GM23338 (cell line): ENCODE data around the gene ADAMTS19. TPM values are rescaled to one million over a fixed set of nuclear protein-coding genes. Genes with fewer than 3 reads are reported as not detected.

ENCODE experiments used
- ATAC-seq: fragments of 200-7000 bp; cut with Tn5 transposase; 3 replicates; pipeline ENCODE4 v1.9.1; 2020
- DNase-seq: peaks from one replicate; pipeline ENCODE4 v3.0.0-alpha.2; 2015; ENCODE audit warnings: low spot score
- H2AFZ ChIP-seq: fragments of 200-600 bp; sonication (generic); 2 replicates; pipeline ENCODE4 v1.8.0; 2016; ENCODE audit warnings: antibody characterized with exemption, mild to moderate bottlenecking, moderate library complexity
- H3F3A ChIP-seq: fragments of 200-600 bp; sonication (generic); replicated peaks from 2 replicates; pipeline ENCODE4 v1.8.0; 2017; ENCODE audit warnings: antibody characterized with exemption, mixed run types, low read depth
- H3K27ac ChIP-seq: fragments of 200-600 bp; sonication (generic); 2 replicates; pipeline ENCODE4 v1.6.1; 2016; ENCODE audit warnings: low read depth
- H3K27me3 ChIP-seq: fragments of 200-600 bp; sonication (generic); 2 replicates; pipeline ENCODE4 v1.8.0; 2016; ENCODE audit warnings: mild to moderate bottlenecking, mixed run types, moderate library complexity; ENCODE audit not compliant: insufficient read depth
- H3K36me3 ChIP-seq: fragments of 200-600 bp; sonication (generic); 2 replicates; pipeline ENCODE4 v1.8.0; 2016; ENCODE audit warnings: mild to moderate bottlenecking; ENCODE audit not compliant: insufficient read depth
- H3K4me1 ChIP-seq: fragments of 200-600 bp; sonication (generic); 2 replicates; pipeline ENCODE4 v1.8.0; 2016; ENCODE audit warnings: mild to moderate bottlenecking, moderate library complexity; ENCODE audit not compliant: insufficient read depth
- H3K4me2 ChIP-seq: fragments of 200-600 bp; sonication (generic); 2 replicates; pipeline ENCODE4 v1.7.1; 2017; ENCODE audit warnings: mixed run types
- H3K4me3 ChIP-seq: fragments of 200-600 bp; sonication (generic); 2 replicates; pipeline ENCODE4 v1.6.1; 2016; ENCODE audit warnings: mixed run types
- H3K79me2 ChIP-seq: fragments of 200-600 bp; sonication (generic); replicated peaks from 2 replicates; pipeline ENCODE4 v1.8.0; 2017; ENCODE audit warnings: mild to moderate bottlenecking; ENCODE audit not compliant: insufficient read depth
- H3K9me2 ChIP-seq: fragments of 200-600 bp; sonication (generic); 2 replicates; pipeline ENCODE4 v1.8.0; 2017; ENCODE audit not compliant: insufficient read depth
- H4K20me1 ChIP-seq: fragments of 200-600 bp; sonication (generic); replicated peaks from 2 replicates; pipeline ENCODE4 v1.8.0; 2017; ENCODE audit warnings: mild to moderate bottlenecking; ENCODE audit not compliant: insufficient read depth
- H3K27ac Mint-ChIP-seq: 2 replicates; pipeline ENCODE4 v1.8.0; 2020; ENCODE audit warnings: inconsistent platforms, mild to moderate bottlenecking, moderate library complexity, mixed read lengths
- H3K27me3 Mint-ChIP-seq: 3 replicates; pipeline ENCODE4 v1.8.0; 2022; ENCODE audit warnings: low read depth, mild to moderate bottlenecking, moderate library complexity, mixed read lengths, inconsistent platforms; ENCODE audit not compliant: insufficient read depth, poor library complexity
- H3K36me3 Mint-ChIP-seq: 3 replicates; pipeline ENCODE4 v1.8.0; 2021; ENCODE audit warnings: low read depth, mild to moderate bottlenecking, inconsistent platforms, moderate library complexity, mixed read lengths
- H3K4me1 Mint-ChIP-seq: 3 replicates; pipeline ENCODE4 v1.8.0; 2020; ENCODE audit warnings: mild to moderate bottlenecking, inconsistent platforms, mixed read lengths
- H3K4me3 Mint-ChIP-seq: 3 replicates; pipeline ENCODE4 v1.8.0; 2021; ENCODE audit warnings: moderate library complexity, mild to moderate bottlenecking, inconsistent platforms, mixed read lengths
- H3K9me3 Mint-ChIP-seq: 3 replicates; pipeline ENCODE4 v1.8.0; 2020; ENCODE audit warnings: moderate library complexity, mild to moderate bottlenecking, inconsistent platforms, mixed read lengths
- CREB1 ChIP-seq: fragments of 250-450 bp; sonication (Bioruptor Pico); IDR thresholded peaks from 2 replicates; pipeline ENCODE4 v1.5.0; 2020; ENCODE audit warnings: low read depth, mild to moderate bottlenecking, moderate library complexity
- CTCF ChIP-seq, 2 experiments: fragments of 200-600 bp in 1 of 2; sonication (generic) in 1 of 2; conservative IDR thresholded peaks; 2 replicates each; pipeline versions ENCODE4 v1.5.1 to v1.6.1; 2016 to 2017; ENCODE audit warnings: antibody characterized with exemption in 2 of 2, low read depth in 2 of 2, mild to moderate bottlenecking in 2 of 2, moderate library complexity in 1 of 2
- ETS1 ChIP-seq: IDR thresholded peaks from 2 replicates; pipeline ENCODE4 v1.6.1; 2016; ENCODE audit warnings: antibody characterized with exemption
- EZH2 ChIP-seq: fragments of 200-600 bp; sonication (generic); IDR thresholded peaks from one replicate; pipeline ENCODE4 v1.8.0; 2017; ENCODE audit warnings: antibody characterized with exemption, mild to moderate bottlenecking, low read depth; ENCODE audit not compliant: unreplicated experiment
- NANOG ChIP-seq: IDR thresholded peaks from 2 replicates; pipeline ENCODE4 v1.6.1; 2016; ENCODE audit warnings: antibody characterized with exemption, borderline replicate concordance
- POLR2AphosphoS5 ChIP-seq: IDR thresholded peaks from 2 replicates; pipeline ENCODE4 v1.6.1; 2016; ENCODE audit warnings: antibody characterized with exemption, low read depth
- REST ChIP-seq: IDR thresholded peaks from one replicate; pipeline ENCODE4 v1.6.1; 2018; ENCODE audit warnings: antibody characterized with exemption; ENCODE audit not compliant: unreplicated experiment
- ZNF114 ChIP-seq: fragments of 250-450 bp; sonication (Bioruptor Pico); IDR thresholded peaks from 2 replicates; pipeline ENCODE4 v1.5.0; 2020; ENCODE audit warnings: mild to moderate bottlenecking, moderate library complexity
- polyA plus RNA-seq: library from polyadenylated mRNA; unstranded; fragments of >200 nt; fragmentation: Nextera tagmentation; extraction: Ambion mirVana; gene quantifications from 2 replicates; pipeline ENCODE4 v1.2.1, GENCODE V29; 2016
- total RNA-seq: library from RNA; depleted of rRNA; stranded (reverse); fragments of >200 nt; shearing (Covaris generic); gene quantifications from 2 replicates; pipeline ENCODE4 v1.2.3, GENCODE V29; 2014

Gene ADAMTS19
- total and polyA plus RNA-seq, 2 experiments from 2014 or later = 6.0 to 27.4 TPM

- H3K27me3 Mint-ChIP-seq = no peaks in the 10 kb centered on the region
- no peak overlapping the region for H3K4me3 Mint-ChIP-seq
- Histone ChIP-seq H3K4me1 (peaks cover 4% of the 10 kb centered on the region), H3K27ac (no peak overlapping the region), H3K9me2 (no peaks in the 10 kb centered on the region), H3K27me3 (no peaks in the 10 kb centered on the region), H4K20me1 (no peaks in the 10 kb centered on the region), H3K4me2 (no peak overlapping the region), H2AFZ (peak overlapping the region; percentile 39; the same call in 1 of the 2 replicates), H3F3A (no peaks in the 10 kb centered on the region), H3K36me3 (no peaks in the 10 kb centered on the region), H3K79me2 (no peaks in the 10 kb centered on the region), H3K4me3 (no peak overlapping the region)
- DNase-seq = peak; percentile 86
- H3K9me3 Mint-ChIP-seq = no peaks in the 10 kb centered on the region
- no peak overlapping the region for H3K27ac Mint-ChIP-seq
- ATAC-seq = peak; percentile 82
- peaks cover 13% of the 10 kb centered on the region; the same call in 2 of the 3 replicates for H3K4me1 Mint-ChIP-seq
- TF ChIP-seq REST (no peak), ETS1 (no peak), NANOG (no peak), EZH2 (no peak), CREB1 (CRISPR knock-in tag) (no peak), CTCF (conservative IDR thresholded peaks at IDR 0.05; ENCODE audit: low read depth in 2 of 2) (peak; percentile 97 to 98), POLR2AphosphoS5 (no peak), ZNF114 (CRISPR knock-in tag) (no peak)
- no peaks in the 10 kb centered on the region for H3K36me3 Mint-ChIP-seq
These were observed 311.1 kb downstream of the ADAMTS19 start for GRCh38 chr5:129771058-129771838.
